Neural crest cell (in vitro differentiated cells): Measurements from ENCODE around the gene CNTNAP2. TPM values are rescaled to one million over a fixed set of nuclear protein-coding genes. Genes with fewer than 3 reads are reported as not detected.
"Not testable (repeated sequence)": the region's sequence is repeated elsewhere in the genome, so short reads cannot be mapped to it uniquely, and the experiment has no call there.

ENCODE experiments used
- DNase-seq: peaks from one replicate; pipeline ENCODE4 v3.0.0; 2021; ENCODE audit warnings: low read depth, mixed read lengths, low spot score
- H3K27ac Mint-ChIP-seq: one replicate; pipeline ENCODE4 v1.8.0; 2021; ENCODE audit warnings: mild to moderate bottlenecking, mixed read lengths; ENCODE audit not compliant: unreplicated experiment
- H3K27me3 Mint-ChIP-seq: 2 replicates; pipeline ENCODE4 v1.8.0; 2021; ENCODE audit warnings: low read depth, mild to moderate bottlenecking, mixed read lengths
- H3K36me3 Mint-ChIP-seq: 2 replicates; pipeline ENCODE4 v1.8.0; 2021; ENCODE audit warnings: low read depth, mild to moderate bottlenecking, mixed read lengths
- H3K4me1 Mint-ChIP-seq: 2 replicates; pipeline ENCODE4 v1.8.0; 2021; ENCODE audit warnings: mixed read lengths
- H3K4me3 Mint-ChIP-seq: one replicate; pipeline ENCODE4 v1.8.0; 2021; ENCODE audit warnings: mild to moderate bottlenecking, mixed read lengths
- H3K9me3 Mint-ChIP-seq: 2 replicates; pipeline ENCODE4 v1.8.0; 2021; ENCODE audit warnings: mixed read lengths
- total RNA-seq: library from RNA; stranded (reverse); gene quantifications from 2 replicates; pipeline ENCODE4 v1.2.1, GENCODE V29; 2021
- TF ChIP-seq, protein P1 (sequence below): fragments of 200-600 bp; sonication (generic); conservative IDR thresholded peaks from 2 replicates; pipeline ENCODE4 v1.5.0; 2021; ENCODE audit warnings: antibody characterized with exemption, mild to moderate bottlenecking

Gene CNTNAP2
- total RNA-seq, 1 donor from 2014 or later, result 12.9 TPM

DNA sequence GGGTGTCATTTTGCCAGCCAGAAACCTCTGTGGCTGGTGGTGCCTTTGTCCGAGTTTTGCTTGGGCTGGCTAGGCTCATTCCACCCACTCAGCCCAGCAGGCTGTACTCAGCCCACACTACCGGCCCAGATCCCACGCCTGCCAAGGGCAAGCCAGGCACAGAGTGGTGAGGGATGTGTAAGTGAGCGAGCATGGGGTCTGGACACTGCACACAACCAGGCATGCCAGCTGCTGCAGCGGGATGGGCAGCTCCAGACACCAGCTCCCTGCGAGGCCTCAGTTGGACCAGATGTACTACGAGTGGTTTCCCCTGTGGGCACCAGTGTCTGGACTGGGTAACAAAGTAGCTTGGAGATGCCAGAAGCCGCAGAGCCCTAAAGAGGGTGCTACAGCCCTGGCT, 2339.8 kb downstream of the CNTNAP2 start:
- no peak for DNase-seq
- Mint-ChIP-seq H3K36me3 (no peaks in the 10 kb centered on the region), H3K27ac (no peak overlapping the region), H3K4me3 (no peak overlapping the region), H3K4me1 (no peaks in the 10 kb centered on the region), H3K9me3 (no peaks in the 10 kb centered on the region), H3K27me3 (no peaks in the 10 kb centered on the region)
- TF ChIP-seq, protein P1, sequence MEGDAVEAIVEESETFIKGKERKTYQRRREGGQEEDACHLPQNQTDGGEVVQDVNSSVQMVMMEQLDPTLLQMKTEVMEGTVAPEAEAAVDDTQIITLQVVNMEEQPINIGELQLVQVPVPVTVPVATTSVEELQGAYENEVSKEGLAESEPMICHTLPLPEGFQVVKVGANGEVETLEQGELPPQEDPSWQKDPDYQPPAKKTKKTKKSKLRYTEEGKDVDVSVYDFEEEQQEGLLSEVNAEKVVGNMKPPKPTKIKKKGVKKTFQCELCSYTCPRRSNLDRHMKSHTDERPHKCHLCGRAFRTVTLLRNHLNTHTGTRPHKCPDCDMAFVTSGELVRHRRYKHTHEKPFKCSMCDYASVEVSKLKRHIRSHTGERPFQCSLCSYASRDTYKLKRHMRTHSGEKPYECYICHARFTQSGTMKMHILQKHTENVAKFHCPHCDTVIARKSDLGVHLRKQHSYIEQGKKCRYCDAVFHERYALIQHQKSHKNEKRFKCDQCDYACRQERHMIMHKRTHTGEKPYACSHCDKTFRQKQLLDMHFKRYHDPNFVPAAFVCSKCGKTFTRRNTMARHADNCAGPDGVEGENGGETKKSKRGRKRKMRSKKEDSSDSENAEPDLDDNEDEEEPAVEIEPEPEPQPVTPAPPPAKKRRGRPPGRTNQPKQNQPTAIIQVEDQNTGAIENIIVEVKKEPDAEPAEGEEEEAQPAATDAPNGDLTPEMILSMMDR, result no peak

DNA sequence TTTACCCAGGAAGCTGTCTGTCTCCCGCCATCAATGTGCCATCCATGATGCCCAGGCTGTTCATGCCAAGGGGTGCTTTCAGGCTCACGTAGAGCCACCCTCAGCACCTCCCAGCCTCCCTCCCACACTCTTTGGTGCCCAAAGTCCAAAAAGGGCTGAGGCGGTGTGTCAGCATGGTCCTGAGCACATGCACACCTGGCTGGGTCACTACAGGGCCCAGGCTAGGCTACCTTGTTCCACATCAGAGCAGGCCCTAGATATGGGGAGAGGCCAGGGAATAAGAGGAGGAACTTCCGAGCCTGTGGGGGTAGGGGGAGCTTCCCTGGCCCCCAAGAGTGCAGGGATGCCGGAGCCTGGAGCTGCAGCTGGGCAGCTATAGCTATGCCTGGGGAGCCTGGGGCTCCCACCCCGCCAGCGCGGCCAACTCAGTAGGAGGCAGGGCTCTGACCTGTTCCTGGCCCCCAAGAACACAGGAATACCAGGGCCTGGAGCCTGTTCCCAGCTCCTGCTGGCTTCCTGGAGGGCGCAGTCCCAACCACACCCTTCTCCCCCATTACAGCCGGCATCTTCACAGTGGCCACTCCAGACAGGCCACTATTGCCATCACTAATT, 2340.8 kb downstream of the CNTNAP2 start:
- no peak for DNase-seq
- Mint-ChIP-seq H3K4me1 (no peaks in the 10 kb centered on the region), H3K27ac (no peak overlapping the region), H3K9me3 (peaks cover 5% of the 10 kb centered on the region), H3K36me3 (no peaks in the 10 kb centered on the region), H3K4me3 (no peak overlapping the region), H3K27me3 (no peaks in the 10 kb centered on the region)
- TF ChIP-seq, protein P1, result no peak

DNA sequence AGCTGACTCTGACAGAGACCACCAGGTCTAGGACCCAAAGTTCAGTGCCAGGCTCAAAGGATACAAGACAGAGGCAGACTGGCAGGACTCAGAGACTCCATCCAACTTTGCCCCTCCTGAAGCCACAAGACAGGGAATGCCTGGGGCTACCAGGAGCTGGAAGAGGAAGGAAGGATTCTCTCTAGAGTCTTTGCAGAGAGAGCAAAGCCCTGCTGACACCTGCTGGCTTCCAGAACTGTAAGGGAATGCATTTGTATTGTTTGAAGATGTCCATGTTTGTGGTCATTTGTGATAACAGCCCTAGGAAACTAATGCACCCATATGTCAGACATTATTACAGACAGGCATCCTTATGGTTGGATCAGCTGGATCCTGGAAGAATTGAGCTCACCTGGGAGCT, 2341.7 kb downstream of the CNTNAP2 start:
- TF ChIP-seq, protein P1, result no peak
- Mint-ChIP-seq H3K36me3 (peaks cover 5% of the 10 kb centered on the region), H3K4me1 (no peaks in the 10 kb centered on the region), H3K27me3 (no peaks in the 10 kb centered on the region), H3K27ac (no peak overlapping the region), H3K9me3 (peaks cover 12% of the 10 kb centered on the region), H3K4me3 (no peak overlapping the region)
- no peak for DNase-seq

DNA sequence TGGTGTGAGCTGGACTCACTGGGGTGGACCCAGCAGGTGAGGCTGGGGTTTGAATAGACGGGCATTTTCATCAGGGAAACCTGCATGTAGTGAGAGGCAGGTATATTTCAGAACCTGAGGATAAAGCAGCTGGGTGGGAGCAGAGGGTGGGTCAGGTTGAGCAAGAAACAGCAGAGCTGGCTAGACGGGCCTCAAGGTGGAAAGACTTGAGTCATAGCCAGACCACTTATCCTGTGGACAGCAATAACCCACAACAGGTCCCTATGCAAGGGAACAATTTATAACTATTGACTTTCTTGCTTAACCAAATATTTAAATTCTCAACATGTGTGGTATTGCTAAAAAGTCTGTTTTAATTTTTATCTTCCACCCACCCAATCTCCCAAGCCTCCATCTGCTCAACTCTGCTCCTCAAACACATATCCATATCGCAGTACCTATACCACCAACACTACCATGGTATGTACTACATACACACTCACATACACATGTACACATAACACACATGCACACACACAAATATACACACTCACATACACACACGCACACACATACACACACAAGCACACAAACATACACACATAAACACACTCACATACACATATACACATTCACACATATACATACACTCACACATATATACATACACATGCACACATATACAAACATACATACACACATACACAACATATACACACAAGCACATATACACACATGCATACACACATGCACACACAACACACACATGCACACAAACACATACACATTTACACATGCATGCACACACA, 2345.0 kb downstream of the CNTNAP2 start:
- H3K27ac Mint-ChIP-seq, result no peak overlapping the region
- H3K4me1 Mint-ChIP-seq, result no peaks in the 10 kb centered on the region
- no peak for DNase-seq
- H3K27me3 Mint-ChIP-seq, result no peaks in the 10 kb centered on the region
- TF ChIP-seq, protein P1, result no peak
- H3K9me3 Mint-ChIP-seq, result peaks cover 14% of the 10 kb centered on the region
- H3K4me3 Mint-ChIP-seq, result no peak overlapping the region
- H3K36me3 Mint-ChIP-seq, result peaks cover 7% of the 10 kb centered on the region

DNA sequence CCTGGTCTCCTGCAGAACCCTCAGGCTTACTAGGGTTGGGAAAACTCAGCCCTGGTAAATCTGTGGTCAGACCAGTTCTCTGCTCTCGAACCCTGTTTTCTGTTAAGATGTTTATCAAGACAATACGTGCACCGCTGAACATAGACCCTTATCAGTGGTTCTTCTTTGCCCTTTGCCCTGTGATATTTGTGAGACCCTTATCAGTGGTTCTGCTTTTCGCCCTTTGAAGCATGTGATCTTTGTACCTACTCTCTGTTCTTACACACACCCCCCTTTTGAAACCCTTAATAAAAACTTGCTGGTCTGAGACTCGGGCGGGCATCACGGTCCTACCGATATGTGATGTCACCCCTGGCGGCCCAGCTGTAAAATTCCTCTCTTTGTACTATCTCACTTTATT, 2346.2 kb downstream of the CNTNAP2 start:
- H3K27ac Mint-ChIP-seq, H3K4me1 Mint-ChIP-seq, H3K36me3 Mint-ChIP-seq, DNase-seq, H3K27me3 Mint-ChIP-seq, H3K4me3 Mint-ChIP-seq: not testable (repeated sequence)
- H3K9me3 Mint-ChIP-seq, result peaks cover 14% of the 10 kb centered on the region

DNA sequence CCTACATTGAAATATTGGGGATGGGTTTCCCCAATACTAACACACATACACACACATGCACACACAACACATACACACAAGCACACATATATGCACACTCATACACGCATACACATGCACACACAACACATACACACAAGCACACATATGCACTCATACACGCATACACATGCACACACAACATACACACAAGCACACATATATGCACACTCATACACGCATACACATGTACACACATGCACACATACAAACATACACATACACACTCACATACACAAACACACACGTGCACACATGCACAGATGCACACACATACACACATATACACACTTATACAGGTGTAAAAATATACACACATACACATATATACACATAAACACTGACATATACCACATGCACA, 2346.6 kb downstream of the CNTNAP2 start:
- Mint-ChIP-seq H3K27me3 (no peaks in the 10 kb centered on the region), H3K4me3 (no peak overlapping the region), H3K27ac (no peak overlapping the region), H3K36me3 (peaks cover 7% of the 10 kb centered on the region), H3K9me3 (peaks cover 14% of the 10 kb centered on the region), H3K4me1 (no peaks in the 10 kb centered on the region)
- no peak for DNase-seq
- TF ChIP-seq, protein P1, result no peak
